ENCODE data around the gene USP36. TPM values are rescaled to one million over a fixed set of nuclear protein-coding genes. Genes with fewer than 3 reads are reported as not detected.
A peak's percentile ranks its signal among the peaks of the same experiment; 100 is the strongest.

Gene USP36
- total and polyA plus RNA-seq, 9 of the 15 experiments (the other 6 are each of a cell fraction or from before 2014, with no cell fraction given): 6.4 to 72.8 (median 22.5) TPM

- TF ChIP-seq CREM (IDR thresholded peaks at IDR 0.05; ENCODE audit: low read depth) (peak; percentile 68), ZKSCAN8 (CRISPR knock-in tag; IDR thresholded peaks at IDR 0.05) (no peak), MEF2A (IDR thresholded peaks at IDR 0.05; ENCODE audit: control insufficient read depth, low read depth, low read length) (peak; percentile 81), THRB (CRISPR knock-in tag; conservative IDR thresholded peaks at IDR 0.05) (no peak), XRCC3 (IDR thresholded peaks at IDR 0.05) (no peak), ZBTB40 (IDR thresholded peaks at IDR 0.05) (no peak), ZBTB40 (CRISPR knock-in tag; IDR thresholded peaks at IDR 0.05) (no peak), ZNF561 (CRISPR knock-in tag; conservative IDR thresholded peaks at IDR 0.05) (no peak), FOXP1 (CRISPR knock-in tag; IDR thresholded peaks at IDR 0.05) (no peak), MLLT1 (IDR thresholded peaks at IDR 0.05) (no peak), CBX1 (IDR thresholded peaks at IDR 0.05; ENCODE audit: low read depth) (no peak), WHSC1 (IDR thresholded peaks at IDR 0.05; ENCODE audit: low read length) (no peak), TEAD1 (CRISPR knock-in tag; IDR thresholded peaks at IDR 0.05) (no peak), ETV5 (CRISPR knock-in tag; IDR thresholded peaks at IDR 0.05; ENCODE audit: low read depth) (no peak), HES1 (IDR thresholded peaks at IDR 0.05; ENCODE audit: low read depth) (0 out of 2 replicates have a peak, but pooled peaks have one; percentile 37), ILK (tag; IDR thresholded peaks at IDR 0.05; ENCODE audit: borderline replicate concordance, low read depth) (no peak), CBFB (CRISPR knock-in tag; IDR thresholded peaks at IDR 0.05) (no peak)
Observed at GRCh38 chr17:78783711-78784324, 56.8 kb downstream of the USP36 start (continued).

Data from K562 (cell line).